ENCODE data around the gene MTO1.

DNA sequence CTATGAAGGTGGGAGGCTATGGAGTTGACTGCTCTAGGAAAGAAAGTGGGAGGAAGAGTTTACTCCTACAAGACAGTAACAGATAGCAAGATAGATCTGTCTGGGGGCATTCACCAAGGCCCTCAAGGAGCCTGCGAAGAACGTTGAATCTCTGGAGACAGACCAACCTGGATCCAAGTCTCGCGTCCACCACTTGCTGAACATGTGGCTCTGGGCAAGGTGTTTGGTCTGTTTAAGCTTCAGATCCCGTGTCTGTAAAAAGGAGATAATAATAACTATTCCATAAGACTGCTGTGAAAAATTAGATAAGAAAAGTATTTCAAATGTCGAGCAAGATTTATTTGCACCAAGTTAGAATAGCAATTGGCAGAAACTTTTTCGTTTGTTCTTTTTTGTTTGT, 67.4 kb downstream of the MTO1 start:
- TF ChIP-seq CTCF (conservative IDR thresholded peaks at IDR 0.05; ENCODE audit: low read depth, low read length): no peak
- TF ChIP-seq EZH2 (IDR thresholded peaks at IDR 0.05; ENCODE audit: low read length, unreplicated experiment): no peak
- no peak for TF ChIP-seq EZH2phosphoT487 (IDR thresholded peaks at IDR 0.05; ENCODE audit: borderline replicate concordance, low read length)
